HG02885 (cell line): Measurements from ENCODE around the gene TGFBR3.

Experiments
- ATAC-seq: cut with Tn5 transposase; IDR thresholded peaks from one replicate; pipeline ENCODE4 v1.9.1; 2021; ENCODE audit warnings: mild to moderate bottlenecking; ENCODE audit not compliant: unreplicated experiment, poor library complexity

TGFBR3 gene

DNA sequence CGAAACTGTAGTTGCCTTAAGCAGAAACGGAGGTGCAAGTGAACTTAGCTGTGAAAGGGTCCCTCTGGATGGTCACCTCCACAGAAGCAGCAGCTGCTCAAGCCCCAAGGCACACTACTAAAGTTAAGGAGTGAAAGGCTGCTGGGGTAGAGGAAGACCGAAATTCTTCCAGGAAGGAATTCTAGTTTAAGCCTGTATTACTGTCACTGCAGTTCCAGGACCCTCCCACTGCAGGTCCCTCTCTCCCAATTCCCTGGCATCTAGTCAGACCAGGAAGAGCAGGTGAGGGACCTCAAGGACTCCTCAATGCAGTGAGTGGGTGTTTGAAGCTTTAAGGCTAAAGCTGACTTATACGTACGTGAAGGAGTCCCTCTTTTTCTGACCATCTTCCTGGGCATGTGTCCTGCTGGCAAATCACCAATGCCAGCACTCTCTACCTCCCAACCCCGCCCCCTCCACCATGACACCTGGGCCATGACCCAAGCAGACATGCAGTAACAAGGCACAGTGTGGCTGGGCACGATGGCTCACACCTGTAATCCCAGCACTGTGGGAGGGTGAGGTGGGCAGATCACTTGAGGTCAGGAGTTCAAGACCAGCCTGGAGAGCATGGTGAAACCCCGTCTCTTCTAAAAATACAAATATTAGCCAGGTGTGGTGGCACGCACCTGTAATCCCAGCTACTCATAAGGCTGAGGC is 57.2 kb downstream of the TGFBR3 start:
- no peak for ATAC-seq

DNA sequence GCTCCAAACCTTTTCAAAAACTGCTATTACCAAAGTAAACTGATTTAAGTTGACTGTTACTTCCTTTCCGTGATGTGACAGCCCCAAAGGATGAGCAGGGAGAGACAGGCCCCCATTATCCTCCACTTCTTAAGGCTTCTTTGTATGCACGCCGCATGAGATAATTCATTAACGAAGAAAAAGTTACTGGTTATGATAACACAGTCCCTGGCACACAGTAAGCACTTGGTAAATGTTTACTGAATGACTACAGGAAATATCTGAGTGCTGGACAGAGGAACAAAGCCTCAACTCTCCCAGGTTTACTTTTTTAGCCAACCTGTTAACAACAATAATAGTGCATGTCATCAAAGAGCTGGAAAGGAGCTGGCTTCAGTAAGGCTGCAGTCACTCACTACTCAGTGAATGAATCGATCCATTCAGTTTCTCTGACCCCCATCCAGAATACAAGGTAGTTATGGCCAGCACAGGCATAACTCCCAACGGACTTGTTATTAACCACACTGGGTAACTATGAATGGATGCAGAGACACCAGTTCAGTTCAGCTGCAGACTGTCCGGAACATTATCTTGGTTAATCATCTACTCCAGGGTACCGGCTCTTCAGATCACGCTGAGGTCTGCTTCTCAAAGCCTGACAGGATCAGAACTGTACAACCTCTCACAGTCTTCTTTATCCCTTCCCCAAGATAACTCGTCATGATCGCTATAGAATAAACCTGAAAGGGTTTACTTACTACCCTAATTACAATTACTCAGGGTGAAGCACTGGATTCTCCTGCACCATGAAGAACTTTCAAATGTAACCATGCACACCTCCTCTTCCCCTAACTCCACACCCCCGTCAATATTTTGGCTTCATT is 58.3 kb downstream of the TGFBR3 start:
- no peak for ATAC-seq

DNA sequence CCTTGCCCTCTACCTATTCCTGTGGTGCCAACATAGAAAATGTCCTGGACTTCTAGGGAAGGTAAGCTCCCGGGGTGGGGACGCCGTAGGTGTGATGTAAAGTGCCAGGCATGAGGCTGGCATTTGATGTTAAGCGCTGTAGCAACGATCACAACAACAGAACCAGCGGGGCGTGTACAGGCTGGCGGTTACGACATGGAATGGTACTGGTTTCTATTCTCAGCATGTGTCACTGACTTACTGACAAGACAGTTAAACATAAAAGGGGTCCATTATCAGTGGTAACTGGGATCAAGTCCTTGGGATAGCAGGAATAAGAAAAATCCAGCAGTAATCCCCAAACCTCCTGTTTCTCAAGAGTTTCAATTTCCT is 58.9 kb downstream of the TGFBR3 start:
- ATAC-seq, result no peak

DNA sequence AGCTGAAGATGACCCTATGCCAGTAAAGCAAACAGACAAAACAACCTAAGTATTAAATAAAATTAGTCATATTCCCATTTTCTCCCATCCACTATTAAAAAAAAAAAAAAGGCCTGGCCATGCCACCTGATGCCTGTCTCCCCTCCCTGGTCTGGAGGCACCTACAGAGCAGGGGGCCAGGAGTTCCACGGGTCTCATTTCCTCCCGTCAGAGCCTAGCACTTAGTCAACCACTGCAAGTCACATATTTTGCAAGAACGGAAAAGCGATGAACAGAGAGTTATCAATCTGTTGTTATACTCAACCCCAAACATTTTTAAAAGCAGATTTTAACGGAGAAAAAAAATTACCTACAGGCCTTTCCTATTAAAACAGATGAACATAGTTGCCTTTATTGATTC is 59.3 kb downstream of the TGFBR3 start:
- ATAC-seq, result no peak

DNA sequence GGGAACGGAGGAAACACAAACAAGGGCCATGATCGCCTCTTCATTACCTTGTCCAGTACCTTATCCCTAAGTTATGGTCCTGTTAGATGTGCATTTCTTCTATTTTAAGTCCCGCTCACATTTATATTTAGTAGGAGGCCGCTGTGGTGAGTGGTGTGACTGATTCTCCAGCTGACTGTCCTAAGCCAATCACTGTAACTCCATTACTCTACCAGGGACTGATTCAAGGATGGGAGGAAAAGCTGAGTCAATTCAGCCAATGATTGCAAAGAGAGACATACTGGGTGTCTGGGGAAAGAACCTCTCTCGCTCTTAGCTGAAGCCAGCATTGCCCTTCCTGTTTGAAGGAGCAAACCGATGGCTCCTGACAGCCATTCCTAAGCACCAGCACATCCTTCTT is 59.7 kb downstream of the TGFBR3 start:
- ATAC-seq, result no peak

DNA sequence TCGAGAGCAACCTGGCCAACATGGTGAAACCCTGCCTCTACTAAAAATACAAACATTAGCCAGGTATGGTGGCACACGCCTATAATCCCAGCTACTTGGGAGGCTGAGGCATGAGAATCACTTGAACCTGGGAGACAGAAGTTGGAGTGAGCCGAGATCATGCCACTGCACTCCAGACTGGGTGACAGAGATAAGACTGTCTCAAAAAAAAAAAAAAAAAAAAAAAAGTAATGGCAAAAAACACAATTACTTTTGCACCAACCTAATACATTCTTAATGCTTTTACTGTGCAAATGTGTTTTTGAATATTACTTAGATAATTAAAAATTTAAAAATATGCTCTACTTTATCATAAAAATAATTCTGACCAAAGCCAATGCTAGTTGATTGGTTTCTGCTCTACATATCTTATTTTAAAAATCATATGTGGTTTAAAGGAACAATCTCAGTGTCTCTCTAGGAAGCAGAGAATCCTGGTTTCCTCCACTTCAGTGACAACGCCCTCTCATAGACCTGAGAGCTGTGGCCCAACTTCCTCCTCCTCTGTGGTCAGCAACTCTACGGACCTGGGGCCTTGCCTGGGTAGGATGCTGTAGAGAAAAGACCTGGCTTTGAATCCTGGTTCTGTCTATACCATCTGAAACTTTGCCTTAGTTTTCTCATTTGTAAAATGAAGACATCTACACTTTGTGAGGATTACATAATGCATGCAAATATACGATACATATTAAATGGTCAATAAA is 64.7 kb downstream of the TGFBR3 start:
- ATAC-seq, result peak; percentile 60

DNA sequence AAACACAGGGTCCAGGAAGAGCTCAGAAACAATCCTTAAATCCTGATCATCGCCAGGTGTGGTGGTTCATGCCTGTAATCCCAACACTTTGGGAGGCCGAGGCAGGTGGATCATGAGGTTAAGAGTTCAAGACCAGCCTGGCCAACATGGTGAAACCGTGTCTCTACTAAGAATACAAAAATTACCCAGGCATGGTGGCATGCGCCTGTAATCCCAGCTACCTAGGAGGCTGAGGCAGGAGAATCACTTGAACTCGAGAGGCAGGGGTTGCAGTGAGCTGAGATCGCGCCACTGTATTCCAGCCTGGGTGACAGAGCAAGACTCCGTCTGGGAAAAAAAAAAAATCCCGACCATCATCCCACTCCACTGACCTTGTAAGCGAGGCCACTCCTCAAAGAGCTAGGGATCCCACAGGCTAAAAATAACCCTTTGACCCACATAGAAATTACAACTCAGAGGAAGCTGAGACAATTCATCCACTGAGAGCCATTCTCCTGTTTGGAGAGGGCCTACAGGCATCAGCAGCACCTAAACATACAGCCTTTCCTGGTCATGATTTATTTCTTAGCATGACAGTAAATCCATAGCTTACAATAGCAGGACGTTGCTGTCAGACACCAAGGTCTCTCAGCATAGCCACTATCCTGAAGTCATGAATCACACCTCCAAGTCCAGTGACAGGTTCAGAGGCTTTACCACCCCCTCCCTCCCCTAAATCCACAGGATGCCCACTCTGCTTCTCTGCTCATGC is 66.7 kb downstream of the TGFBR3 start:
- ATAC-seq, result no peak

DNA sequence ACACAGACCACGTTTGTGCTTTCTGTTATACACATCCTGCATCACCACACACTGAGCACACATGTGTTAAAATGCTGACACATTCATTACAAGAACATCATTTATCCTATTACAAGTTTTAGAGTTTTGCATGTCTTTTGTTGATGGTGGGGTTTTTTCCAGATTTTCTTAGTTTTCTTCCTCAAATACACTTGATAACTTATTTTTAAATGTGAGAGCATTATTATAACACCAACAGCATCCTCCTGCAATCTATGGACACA is 67.3 kb downstream of the TGFBR3 start:
- no peak for ATAC-seq

DNA sequence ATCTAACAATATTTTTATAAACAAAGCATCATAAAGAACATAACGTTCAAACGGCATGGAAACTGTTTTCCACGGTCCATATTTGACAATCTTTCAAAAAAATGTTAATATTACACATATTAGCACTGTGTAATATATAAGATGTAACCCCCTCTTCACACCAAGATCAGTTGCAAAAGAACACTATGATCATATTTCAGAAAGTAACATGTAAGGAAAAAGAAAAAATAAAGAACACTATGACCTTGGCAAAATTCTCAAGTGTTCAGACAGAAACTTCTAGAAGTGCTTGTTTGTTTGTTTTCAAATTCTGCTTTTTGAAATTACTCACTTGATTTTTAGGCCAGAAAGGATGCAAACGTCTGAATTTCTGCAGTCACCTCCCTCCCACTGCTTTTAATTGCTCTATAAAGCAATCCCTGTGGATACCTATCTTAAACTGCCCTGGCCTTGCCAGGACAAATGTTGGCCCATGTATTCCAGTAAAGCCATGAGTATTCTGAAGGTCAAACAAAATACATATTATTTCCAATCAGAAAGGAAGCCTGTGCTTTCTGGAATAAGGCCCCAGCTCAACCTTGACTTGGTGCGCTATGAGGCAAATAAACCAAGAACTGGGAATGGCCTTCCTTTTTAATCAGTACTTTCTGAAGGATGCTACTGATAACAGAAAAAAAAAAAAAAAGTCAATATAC is 68.6 kb downstream of the TGFBR3 start:
- no peak for ATAC-seq

DNA sequence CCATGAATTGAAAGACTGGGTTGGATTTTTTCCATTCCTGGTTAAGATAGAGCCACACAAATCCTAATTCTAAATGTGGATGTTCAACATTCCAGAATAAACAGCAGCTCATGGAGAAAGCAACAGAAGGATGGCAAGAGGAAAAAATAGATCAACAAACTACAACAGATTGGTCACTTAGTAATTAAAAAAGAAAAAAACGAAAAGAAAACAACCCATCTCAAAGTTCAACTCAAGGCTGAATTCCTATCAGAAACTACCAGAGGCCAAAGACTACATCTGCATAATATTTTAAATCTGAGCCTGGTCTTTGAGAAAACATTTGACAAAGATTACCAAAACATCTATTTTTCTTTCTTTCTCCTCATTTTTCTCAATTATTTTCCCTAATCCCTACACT is 69.9 kb downstream of the TGFBR3 start:
- ATAC-seq, result no peak

DNA sequence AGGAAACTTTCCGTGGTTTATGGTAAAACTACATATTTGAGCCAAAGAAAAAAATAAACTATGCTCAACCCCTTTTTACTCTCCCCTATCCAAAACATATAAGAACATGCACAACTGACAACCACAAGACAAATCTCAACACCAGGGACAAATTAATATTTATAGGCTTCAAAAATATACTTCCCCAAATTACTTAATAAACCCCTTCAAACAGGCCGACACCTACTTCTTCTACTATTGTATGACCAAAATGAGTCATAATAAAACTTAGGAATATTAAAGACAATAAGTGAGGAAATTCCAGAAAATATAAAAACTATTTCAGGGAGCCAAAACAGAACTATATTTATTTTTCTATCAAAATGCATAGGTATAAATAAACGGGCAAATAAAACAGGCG is 71.5 kb downstream of the TGFBR3 start:
- ATAC-seq, result no peak

DNA sequence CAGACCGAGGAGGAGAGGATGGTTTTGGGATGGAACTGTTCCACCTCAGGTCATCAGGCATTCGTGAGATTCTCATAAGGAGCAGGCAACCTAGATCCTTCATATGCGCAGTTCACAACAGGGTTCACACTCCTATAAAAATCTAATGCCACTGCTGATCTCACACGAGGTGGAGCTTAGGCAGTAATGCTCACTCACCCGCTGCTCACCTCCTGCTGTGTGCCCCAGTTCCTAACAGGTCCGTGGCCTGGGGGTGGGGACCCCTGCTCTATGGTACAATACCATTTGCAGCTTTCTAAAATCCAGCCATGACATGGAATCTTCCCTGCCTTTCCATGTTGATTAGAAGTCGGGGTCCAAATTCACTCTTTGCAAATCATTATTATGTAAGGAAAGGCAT is 72.1 kb downstream of the TGFBR3 start:
- ATAC-seq, result no peak

DNA sequence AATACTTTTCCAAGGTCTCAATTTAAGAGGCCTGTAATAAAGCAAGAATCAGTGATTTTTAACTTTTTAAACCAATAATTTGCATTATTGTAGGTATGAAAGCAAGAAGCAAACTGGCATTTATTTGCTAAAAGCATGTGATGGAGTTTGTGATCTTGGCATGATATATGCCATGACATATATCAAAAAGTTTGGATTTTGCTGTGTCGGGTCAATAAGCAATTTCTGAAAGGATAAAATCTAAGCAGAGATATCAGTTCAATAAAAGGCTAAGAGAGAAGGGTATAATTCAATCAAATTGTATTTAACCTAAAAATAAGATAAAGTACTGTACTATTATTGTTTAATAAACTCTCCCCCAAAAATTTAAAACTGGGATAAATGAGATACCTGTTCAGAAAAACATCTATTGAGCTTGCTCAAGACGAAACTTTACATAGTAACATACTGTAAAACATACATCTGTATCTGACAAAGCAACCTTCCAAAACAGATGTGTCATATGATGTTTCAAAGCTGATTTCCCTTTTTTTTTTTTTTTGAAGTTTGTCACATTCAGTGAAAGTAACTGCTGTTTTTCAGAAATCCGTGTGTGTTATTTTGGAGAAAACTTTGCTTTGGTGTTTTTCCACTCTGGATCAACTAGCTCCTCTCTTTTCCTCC is 74.5 kb downstream of the TGFBR3 start:
- ATAC-seq, result no peak

DNA sequence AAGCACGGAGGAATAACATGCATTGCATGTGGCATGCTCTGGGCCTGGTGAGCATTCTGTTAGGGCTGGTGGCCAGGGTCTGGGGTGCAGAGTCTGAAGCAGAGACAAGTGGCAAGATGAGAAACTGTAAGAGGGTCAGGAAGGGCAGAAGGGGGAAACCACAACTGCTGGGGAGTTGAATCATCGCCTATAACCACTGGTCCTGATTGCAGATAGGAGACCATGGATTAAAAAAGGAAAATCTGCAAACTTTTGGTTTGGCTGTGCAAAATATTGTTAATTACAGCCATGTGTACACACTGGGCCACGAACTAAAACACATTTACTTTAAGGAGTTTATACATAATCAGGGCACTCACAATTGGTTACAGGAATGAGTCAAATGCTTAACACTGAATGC is 76.6 kb downstream of the TGFBR3 start:
- ATAC-seq, result no peak

DNA sequence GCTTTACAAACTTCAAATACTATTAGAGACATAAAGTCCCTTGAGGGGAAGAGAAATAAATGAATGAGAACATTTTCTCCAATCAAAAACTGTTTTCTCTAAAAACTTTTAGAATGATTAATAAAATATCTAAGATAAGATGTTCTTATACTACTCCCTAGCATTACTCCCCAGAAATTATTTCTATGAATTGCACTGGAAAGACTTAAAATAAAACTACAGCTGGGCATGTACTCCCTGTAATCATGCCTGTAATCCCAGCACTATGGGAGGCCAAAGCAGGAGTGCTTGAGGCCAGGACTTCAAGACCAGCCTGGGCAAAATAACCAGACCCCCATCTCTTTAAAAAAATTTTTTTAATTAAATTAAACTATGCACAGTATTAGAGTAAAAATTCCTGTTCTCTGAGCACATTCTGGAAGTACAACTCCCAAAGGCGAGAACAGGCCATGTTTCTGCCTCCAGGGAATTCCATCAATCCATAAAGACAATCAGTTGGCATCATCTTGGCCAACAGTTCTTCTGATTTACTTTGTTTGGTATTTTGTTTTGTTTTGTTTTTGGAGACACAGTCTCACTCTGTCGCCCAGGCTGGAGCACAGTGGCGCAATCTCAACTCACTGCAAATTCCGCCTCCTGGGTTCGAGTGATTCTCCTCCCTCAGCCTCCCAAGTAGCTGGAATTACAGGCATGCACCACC is 77.9 kb downstream of the TGFBR3 start:
- ATAC-seq, result no peak

DNA sequence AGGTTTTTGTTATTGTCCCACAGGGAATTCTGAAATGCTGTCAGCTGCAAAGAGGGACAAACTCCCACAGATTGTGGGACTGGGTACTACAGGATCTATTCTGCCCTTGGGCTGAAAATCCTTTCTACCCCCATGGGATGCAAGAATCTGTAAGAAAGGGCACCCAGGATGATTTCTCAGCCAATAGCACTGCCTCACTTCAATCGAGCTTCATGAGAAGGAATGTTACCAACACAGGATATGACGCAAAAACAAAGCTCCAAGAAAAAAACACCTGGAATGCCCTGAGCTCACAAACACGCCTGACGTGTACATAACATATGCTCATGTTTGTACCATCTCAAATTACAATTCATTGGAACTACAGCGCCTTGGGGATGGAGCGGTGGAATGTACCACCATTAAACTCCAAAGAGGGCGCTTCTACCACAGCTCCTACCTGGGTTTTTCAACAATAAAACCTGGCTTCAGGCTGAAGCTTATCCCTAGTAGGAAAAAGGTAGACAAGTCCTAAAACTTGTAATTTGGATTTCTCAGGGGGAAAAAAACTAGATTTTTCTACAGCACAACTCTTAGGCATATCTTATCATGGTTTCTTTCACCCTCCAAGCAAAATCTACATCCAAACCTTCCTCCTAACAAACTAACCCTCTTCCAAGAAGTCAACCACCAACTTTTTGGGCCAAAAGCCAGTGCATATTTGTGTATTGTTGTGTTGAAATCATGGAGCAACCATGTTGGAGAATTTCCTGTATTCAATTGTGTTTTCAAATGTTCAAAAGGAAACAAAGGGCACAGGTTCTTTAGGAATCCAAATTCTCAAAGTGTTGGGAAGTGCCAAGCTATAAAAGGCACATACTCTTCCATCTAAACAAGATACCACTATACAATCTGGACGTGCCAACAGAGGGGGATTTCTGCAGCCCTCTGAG is 78.9 kb downstream of the TGFBR3 start:
- no peak for ATAC-seq

DNA sequence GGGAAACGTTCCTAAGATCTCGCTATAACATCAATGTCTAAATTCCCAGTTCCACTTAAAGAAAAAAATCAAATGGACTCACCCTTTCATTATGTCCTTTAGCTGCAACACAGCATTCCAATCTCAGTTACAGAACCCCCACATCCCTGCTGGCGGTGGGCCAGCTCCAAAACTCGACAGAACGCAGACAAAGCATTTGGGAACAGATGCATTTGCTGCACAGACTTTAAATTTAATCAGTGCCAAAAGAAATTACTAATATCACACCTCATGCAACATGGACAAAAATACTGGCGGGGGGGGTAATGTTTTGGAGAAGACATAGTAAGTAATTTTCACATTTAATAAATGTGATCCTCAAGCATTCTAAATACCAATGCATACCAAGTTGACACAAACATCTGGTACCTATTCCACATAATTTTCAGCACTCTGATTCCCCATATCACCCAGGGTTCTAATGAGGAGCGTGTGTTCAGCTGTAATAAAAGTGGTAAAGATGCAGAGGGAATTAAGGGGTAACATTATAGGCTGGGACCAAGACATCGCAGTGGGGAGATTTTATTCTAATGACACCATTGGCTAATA is 79.7 kb downstream of the TGFBR3 start:
- ATAC-seq, result no peak

DNA sequence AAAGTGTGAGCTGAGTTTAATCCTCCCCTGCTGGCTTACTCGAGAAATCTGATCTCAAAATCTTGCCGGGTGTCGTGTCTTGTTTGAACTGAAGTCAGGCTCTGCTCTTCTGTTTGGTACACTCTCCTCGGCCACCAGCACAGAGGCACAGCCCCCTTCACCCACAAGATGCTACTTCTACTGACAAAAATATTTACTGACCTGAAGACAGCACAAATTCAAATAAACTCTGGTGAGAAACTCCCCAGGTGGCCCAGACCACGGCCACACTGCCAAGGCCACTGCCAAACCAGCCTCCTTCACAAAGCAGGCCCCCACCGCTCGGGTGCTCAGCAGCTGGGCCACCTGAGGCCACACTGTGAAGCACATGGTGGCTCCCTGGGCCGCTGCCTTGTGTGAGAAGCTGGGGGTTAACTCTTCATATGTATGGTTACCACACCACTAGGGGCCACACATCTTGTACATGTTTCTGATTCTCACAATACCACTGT is 80.6 kb downstream of the TGFBR3 start:
- no peak for ATAC-seq
